ENCODE measurements around the gene INO80B.
A peak's percentile ranks its signal among the peaks of the same experiment; 100 is the strongest.

Gene INO80B

DNA sequence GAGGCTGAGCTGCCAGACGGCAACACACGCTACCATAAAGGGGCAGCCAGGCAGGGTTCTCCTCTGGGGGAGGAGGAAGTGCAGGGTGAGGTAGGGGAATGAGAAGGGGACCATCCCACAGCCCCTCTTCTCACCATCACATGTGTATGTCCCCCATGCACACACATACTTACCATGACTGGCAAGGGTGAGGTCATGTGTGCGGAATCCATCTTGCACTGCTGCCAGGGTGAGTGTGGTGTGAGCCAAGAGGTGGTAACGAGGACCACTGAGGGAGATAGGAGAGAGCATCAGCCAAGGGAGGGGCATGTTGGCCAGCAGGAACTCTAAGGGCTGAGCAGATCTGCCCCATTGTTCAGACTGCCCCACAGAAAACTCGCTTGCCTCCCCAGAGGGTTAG is 26.2 kb upstream of the INO80B start:
- TF ChIP-seq, protein P1, sequence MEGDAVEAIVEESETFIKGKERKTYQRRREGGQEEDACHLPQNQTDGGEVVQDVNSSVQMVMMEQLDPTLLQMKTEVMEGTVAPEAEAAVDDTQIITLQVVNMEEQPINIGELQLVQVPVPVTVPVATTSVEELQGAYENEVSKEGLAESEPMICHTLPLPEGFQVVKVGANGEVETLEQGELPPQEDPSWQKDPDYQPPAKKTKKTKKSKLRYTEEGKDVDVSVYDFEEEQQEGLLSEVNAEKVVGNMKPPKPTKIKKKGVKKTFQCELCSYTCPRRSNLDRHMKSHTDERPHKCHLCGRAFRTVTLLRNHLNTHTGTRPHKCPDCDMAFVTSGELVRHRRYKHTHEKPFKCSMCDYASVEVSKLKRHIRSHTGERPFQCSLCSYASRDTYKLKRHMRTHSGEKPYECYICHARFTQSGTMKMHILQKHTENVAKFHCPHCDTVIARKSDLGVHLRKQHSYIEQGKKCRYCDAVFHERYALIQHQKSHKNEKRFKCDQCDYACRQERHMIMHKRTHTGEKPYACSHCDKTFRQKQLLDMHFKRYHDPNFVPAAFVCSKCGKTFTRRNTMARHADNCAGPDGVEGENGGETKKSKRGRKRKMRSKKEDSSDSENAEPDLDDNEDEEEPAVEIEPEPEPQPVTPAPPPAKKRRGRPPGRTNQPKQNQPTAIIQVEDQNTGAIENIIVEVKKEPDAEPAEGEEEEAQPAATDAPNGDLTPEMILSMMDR (IDR thresholded peaks at IDR 0.05; ENCODE audit: low read depth, low read length, missing control alignments), result no peak
- Histone ChIP-seq H3K36me3 (replicated peaks) (peaks cover 37% of the 10 kb centered on the region), H3K27me3 (replicated peaks) (no peaks in the 10 kb centered on the region), H3K27ac (no peak overlapping the region), H3K4me3 (ENCODE audit: low read depth, low read length) (no peak overlapping the region)
- in situ Hi-C loops (cut with HindIII; ENCODE audit: low pct_ligation_motif_present, low sequenced_read_pairs), result no loop called here
- DNase-seq, result no peak

DNA sequence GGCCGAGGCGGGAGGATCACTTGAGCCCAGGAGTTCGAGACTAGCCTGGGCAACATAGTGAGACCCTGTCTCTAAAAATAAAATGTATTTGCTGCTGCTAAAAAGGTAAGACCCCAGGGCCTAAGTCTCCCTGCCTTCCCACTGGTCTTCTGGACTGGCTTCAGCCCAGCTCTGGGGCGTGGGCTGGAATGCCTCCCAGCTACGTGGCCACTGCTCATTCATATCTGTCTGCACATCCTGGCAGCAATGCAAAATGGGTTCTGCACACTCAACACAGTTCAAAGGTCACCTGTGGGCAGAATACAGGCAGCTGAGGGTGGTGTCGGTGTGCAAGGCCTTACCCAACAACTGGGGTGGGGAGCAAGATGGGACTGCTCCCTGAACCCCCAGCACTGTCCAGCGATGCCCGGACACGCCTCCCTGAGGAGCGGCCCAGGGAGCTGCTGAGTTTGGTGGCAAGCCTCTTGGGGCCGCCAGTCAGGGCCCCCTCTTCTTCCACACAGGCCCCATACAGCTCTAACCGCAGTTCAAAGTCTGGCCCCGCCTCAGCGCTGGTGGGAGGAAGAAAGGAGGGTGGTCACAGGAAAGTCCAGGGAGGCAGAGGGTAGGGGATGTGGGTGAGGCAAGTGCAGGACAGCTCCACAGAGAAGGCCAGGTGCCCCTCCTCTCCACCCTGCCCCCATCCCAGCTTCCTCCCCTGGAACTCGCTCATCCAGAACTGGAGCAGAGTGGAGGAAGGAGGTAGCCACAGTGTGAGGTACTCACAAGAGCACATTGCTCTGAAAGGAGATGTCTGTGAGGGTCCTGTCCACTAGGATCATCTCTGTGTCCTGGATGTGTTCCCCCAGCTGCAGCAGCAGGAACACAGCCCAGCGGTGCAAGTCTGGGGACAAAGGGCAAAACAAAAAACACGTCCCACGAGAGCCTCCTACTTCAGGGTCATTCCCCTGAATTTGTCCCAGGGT is 25.1 kb upstream of the INO80B start:
- in situ Hi-C loops (cut with HindIII; ENCODE audit: low pct_ligation_motif_present, low sequenced_read_pairs), result no loop called here
- TF ChIP-seq, protein P1 (IDR thresholded peaks at IDR 0.05; ENCODE audit: low read depth, low read length, missing control alignments), result no peak
- Histone ChIP-seq H3K4me3 (ENCODE audit: low read depth, low read length) (no peak overlapping the region), H3K27me3 (replicated peaks) (no peaks in the 10 kb centered on the region), H3K27ac (no peak overlapping the region), H3K36me3 (replicated peaks) (peaks cover 37% of the 10 kb centered on the region)
- DNase-seq, result no peak

DNA sequence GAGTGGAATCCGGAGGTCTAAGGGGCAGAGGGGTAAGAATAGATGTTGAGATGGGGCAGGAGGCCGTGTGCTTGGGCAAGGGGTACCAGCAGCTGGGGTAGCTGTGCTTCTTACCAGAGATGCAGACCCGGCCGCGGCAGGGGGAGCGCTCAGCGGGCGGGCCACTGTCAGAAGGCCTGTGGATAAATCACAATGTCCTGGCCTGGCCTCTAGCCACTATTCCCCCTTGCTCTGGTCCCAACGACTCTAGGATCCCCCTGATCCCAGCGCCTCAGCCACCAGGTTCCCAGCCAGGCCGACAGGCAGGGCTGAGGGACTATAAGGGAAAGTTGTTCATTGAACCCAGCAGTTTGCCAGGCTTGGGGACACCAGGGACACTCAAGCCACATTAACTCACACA is 24.4 kb upstream of the INO80B start:
- Histone ChIP-seq H3K27me3 (replicated peaks) (no peaks in the 10 kb centered on the region), H3K27ac (no peak overlapping the region), H3K36me3 (replicated peaks) (peaks cover 32% of the 10 kb centered on the region), H3K4me3 (ENCODE audit: low read depth, low read length) (no peak overlapping the region)
- in situ Hi-C loops (cut with HindIII; ENCODE audit: low pct_ligation_motif_present, low sequenced_read_pairs), result no loop called here
- TF ChIP-seq, protein P1 (IDR thresholded peaks at IDR 0.05; ENCODE audit: low read depth, low read length, missing control alignments), result no peak
- DNase-seq, result no peak

DNA sequence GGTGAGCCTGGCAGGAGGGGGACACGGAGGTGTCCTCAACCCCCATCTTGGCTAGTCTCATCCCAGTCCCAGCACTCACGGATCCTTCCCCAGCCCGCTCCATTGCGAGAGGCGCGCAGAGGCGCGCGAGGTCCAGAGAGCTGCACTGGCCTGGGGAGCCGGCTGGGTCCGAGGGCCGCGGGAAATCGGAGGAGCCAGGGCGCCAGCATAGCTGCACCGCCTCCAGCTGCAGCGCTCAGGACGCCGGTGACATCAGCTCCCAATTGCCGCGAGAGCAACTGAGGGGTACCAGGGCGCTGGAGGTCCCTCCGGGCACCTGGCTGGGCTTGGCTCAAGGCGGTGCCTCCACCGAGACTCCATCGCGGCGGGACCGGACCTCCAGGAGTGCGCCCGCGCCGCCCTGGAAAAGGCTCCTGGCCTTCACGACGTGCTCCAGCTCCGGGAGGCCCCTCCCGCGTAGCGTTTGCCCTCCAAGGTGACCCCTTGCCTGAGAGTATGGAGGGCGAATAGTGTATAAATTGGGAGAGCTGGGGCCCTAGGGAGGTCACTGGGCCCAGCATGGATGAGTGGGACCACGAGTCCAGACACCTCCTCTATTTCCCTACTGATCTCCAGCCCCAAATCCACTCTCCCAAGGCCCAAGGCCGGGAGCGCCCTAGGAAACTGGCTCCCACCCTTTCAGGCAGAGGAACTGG is 18.6 kb upstream of the INO80B start:
- peak overlapping the region; percentile 15 for H3K4me3 ChIP-seq (ENCODE audit: low read depth, low read length)
- H3K27me3 ChIP-seq (replicated peaks), result no peaks in the 10 kb centered on the region
- TF ChIP-seq, protein P1 (IDR thresholded peaks at IDR 0.05; ENCODE audit: low read depth, low read length, missing control alignments), result no peak
- no peak for DNase-seq
- peaks cover 2% of the 10 kb centered on the region for H3K36me3 ChIP-seq (replicated peaks)
- in situ Hi-C loops (cut with HindIII; ENCODE audit: low pct_ligation_motif_present, low sequenced_read_pairs), result no loop called here
- H3K27ac ChIP-seq, result no peak overlapping the region

DNA sequence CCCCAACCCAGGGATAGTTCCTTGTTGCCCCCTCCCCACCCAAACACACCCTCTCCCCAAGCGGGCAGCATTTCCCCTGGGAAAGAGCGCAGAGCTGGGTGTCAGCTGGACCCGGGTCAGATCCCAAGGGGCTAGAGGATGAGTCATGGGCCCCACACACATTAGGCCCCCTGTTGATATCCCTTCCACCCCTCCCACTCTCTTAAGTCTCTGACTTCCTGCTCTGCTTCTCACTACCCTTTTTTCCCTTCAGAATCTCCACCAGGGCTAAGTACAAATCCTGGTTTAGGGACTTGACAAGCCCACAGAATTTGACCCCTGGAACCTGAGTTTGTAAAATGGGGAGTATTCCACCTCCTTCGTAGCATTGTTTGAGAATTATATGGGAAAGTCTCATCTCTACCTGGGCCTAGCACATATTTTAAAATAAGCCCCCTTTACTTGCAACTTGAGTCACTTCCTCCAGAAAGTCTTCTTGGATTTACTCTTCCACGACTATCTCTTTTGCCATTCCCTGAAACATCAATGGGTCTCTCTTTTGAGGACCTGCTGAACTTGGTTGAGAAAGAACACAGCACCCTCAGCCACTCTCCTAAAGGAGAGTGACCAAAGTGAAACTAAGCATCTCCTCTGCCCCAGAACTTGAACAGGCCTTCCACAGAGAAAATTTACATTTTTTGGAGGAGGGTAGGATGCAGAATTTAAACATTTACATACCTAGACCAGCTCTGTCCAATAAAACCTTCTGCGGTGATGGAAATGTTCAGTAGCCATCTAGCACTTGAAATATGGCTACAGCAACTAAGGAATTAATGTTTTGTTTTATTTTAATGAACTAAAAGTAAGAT is 17.8 kb upstream of the INO80B start:
- TF ChIP-seq, protein P1 (IDR thresholded peaks at IDR 0.05; ENCODE audit: low read depth, low read length, missing control alignments), result no peak
- peak; percentile 48 for DNase-seq
- Histone ChIP-seq H3K4me3 (ENCODE audit: low read depth, low read length) (no peak overlapping the region), H3K27ac (no peak overlapping the region), H3K36me3 (replicated peaks) (no peaks in the 10 kb centered on the region), H3K27me3 (replicated peaks) (no peaks in the 10 kb centered on the region)
- in situ Hi-C loops (cut with HindIII; ENCODE audit: low pct_ligation_motif_present, low sequenced_read_pairs), result no loop called here
